ENCODE results near the gene SRGAP3.

SRGAP3 gene

DNA sequence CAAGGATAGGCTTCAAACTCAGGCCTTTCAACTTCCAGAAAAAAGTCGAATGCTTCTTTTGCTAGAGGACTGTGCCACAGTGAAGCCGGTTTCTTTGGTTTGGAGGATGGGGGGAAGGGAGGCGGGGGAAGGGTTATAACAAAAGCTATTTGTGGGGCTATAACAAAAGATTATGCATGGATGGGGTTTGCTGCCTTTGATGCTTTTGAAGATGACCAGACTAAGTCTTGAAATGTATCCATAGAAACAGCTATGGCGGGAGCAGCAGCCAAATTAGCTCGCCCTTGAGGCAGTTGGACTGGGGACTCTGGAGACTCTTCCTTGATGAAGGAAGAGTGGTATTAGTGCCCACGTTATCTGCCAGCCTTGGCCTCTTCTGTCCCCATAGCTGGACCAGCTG, 47.5 kb downstream of the SRGAP3 start:
- DNase-seq (ENCODE audit: low spot score) = no peak

DNA sequence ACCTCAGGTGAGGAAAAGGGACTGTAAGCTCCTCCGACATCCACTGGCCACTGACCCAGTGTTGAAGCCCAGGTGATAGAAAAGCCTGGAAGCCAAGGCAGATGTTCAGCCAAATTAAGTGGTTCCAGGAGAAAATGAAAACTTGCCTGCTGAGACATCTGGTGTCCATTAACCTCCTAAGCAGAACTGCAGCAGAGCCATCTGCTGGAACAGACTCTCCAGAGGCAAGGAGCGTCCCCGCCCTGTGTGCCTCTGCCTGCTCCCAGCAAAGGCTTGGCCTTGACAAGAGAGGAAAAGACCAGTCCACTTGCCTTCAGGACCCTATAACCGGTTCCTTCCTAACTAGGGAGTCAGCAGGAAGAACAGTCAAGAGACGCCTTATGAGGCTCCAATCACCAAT, 48.2 kb downstream of the SRGAP3 start:
- peak; percentile 97 for DNase-seq (ENCODE audit: low spot score)

DNA sequence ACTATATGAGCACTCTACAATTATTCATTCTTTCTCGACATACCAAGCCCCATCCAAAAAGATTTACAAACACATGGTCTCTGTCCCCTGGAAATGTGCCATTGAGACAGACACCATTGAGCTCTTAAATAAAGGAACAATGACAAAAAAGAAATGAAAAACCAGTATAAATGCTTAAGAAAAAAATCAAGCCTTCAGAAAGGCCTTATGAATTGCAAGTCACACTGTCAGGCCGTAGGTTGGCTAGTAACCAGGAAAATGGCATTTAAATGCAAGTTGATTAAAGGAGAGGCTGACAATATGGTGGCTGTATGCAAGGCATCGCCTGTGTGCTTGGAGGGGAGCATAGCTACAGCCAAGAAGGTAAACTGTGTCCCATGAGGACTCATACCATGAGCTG, 49.7 kb downstream of the SRGAP3 start:
- no peak for DNase-seq (ENCODE audit: low spot score)

DNA sequence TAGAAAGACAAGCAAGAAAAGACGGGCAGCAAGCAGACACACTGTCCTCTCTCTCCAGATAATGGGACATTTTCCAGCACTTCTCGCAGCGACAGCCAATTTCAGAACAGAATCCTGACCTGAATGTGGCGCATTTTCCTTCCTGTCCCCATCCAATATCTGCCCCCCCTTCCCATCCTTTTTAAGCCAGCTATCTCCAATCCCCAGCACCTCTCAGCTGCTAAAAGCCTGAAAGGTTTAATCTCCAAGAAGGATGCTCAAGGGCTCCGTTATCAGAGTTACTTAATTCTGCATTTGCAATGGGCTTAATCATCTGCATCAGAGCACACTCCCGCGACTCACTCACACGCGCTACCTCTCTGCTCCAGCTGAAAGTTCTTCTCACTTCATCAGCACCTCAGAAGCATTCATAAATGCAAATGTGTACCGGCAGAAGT, 50.5 kb downstream of the SRGAP3 start:
- peak; percentile 60 for DNase-seq (ENCODE audit: low spot score)

DNA sequence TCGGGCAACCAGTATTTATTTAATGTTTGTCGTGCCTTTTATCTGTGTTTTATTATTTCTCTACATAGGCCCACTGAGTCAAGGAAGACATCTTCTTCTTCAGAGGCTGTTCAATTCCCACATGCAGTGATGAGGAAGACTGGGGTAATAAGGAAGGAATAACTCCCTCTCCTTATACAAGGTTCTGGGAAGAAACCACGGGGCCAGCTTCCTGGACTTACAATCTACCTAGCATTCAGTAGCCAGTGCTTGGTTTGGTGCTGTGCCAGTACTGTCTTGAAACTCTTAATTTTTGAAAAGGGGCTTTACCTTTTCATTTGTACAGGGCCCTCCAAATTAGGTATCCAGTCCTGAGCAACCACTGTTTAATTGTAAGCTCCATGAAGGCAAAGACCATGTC, 51.2 kb downstream of the SRGAP3 start:
- no peak for DNase-seq (ENCODE audit: low spot score)

DNA sequence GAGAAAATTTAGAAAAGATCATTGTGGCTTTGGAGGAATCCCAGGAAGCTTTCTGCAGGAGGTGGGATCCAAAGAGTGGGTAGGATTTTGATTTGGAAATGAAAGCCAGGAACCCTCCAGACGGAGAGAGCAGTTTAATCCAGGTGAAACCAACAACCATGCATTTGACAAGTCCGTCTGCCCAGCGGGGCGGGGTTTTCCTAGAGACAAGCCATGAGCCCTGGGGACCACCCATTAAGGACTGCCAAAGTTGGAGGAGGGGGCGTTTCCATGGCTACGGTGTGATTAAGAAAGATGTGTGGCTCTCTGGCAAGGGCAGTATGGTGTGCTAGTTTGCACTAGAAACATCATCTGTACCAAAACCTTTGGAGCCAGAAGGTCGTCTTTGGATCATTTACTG, 53.4 kb downstream of the SRGAP3 start:
- DNase-seq (ENCODE audit: low spot score) = peak; percentile 99

DNA sequence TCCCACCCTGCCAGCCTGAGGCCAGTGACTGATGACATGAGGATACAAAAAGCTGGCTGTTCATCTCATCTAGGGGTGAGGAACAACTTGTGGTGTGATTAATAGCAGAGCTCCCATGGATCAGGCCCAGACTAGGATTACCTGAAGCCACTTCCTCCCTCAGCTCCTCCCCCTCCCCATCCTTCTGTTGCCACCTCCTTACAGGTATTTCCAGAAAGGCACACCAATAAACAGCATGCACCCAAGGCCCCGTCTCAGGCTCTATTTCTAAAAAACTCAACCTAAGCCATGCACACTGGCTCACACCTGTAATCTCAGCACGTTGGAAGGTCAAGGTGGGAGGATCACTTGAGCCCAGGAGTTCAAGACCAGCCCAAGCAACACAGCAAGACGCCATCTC, 54.1 kb downstream of the SRGAP3 start:
- no peak for DNase-seq (ENCODE audit: low spot score)

DNA sequence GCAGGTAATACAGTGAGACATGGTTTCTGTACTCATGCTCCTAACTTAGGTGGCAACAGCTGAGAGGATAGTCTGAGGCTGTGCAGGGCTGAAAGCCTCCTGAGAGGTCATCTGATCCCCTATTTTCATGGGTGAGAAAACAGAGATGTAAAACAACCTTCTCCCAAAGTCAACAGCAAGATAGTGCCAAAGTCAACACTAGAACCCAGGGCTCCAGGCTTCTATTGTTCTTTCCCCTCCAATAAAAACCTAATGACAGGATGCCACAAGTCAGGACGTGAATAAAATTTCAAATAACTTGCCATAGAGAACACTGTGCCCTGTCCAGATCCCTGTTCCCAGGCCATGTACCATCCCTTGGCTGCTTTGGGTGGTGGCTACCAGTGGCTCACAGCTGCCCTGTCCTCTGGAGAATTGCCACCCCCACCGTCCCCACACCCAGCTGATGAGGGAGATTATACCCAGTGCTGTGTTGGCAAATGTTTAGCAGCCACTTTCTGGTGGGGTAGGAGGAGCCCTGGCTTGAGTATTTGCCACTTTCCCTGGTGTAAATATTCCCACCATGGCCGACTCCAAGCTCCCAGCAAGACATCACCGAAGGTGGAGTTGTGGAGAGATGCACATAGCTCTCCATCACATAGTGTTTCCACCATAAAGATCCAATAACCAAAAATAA, 54.8 kb downstream of the SRGAP3 start:
- DNase-seq (ENCODE audit: low spot score) = no peak

DNA sequence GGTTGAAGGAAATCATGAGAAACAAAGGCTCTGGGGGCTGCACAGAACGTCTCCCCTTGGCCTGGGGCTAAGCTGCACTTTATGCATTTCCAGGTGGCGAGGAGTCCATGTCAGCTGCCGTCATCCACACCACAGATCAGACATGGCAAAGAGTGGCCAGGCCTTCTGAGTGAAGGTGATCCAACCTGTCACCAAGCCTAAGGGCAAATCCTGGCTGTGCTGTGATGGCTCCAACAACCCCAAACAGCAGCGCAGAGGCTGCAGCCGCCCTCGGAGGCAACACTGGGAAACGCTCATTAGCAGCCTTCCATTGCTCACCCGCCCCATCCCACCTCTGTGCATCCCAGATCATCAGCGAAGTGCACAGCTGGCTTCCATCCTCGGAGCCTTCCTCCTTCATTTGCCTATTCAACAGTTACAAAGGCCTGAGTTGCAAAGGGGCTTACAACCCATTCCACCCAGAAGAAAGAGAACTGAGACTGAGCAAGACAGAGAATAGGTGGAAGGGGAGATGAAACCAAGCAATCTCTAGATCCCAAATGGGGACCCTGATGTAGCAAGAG, 55.7 kb downstream of the SRGAP3 start:
- DNase-seq (ENCODE audit: low spot score) = no peak

DNA sequence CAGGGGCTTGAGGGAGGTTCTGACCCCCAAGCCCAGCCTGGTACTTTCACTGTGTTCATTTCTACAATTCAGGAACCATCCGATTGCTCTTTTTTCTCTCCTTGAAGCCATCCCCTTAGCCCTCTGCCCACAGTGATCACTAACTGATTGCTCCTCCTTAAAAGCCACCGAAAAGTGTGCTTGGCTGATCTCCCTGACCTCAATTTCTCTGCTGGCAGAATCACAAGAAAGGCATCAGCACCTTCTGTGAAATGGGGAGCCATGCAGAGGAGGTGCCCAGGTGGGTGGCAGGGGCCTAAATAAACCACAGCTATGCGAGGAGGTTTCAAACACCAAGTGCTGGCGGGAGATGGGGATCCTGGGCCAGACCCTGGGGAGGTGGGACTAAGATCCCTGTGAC, 56.2 kb downstream of the SRGAP3 start:
- no peak for DNase-seq (ENCODE audit: low spot score)

DNA sequence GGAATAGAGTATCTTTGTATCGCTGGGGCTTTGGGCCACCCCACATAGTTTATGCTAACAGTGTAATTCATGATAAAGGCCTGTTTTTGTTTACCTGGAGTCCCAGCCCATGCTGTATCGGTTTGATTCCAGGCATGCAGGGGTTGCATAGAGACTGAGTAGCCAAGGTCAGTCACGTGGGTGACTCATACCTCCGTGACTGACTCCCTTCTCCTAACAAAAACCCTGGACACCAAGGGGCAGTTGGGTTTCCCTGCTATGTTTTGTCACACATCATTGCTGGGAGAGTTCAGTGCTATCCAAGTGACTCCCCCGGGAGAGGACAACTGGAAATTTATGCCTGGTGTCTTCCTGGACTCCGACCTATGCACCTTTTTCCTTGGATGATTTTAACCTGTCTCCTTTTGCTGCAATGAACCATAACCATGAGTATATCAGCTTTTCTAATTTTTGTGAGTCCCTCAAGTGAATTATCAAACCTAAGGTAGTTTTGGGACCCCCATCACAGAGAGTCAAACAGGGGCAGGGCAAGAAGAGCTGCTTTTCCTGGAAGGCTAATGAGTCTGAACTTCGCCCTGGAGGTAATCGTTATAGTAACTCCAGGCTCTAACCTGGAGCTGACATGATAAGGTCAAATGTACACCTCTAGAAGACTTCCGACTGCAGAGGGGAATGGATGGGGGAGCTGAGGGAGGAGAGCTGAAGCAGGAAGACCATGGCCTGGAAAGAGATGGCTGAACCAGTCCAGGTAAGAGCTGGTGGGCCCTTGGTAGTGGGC, 57.0 kb downstream of the SRGAP3 start:
- DNase-seq (ENCODE audit: low spot score) = no peak

DNA sequence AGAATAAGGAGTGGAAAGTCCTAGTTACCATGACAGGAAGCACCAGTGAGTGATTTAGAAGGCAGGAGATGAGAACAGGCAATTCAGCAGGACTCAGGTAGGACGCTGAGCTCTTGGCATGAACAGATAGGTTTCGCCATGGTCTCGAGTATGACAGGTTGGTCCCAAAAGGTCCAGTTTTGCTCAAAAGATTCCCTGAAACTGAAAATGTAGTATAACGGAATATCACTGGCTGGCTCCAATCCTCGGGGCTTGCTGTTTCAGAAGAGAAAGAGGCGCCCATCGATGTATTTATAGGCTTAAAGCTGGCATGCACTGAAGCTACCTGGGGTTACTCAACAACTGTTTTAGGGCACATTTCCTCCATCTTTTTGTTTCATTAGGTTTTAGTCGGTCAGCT, 59.2 kb downstream of the SRGAP3 start:
- no peak for DNase-seq (ENCODE audit: low spot score)

DNA sequence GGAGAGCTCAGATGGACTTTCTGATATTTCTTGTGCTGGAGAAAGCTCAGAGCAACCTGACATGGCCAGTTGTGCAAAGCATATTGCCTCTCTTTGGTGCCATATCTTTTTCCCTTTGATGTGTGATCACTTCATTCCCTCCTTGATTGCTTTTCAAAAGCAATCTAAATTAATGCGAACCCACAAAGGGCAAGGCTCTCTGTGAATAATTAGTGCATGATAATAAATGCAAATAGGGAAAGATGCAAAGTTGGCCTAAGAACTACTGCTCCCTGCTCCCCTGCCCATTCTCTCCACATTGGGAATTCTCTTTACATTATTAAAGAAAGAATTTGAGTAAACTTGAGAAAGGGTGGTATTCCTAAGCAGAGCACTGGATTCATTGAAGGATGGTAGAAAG, 60.9 kb downstream of the SRGAP3 start:
- DNase-seq (ENCODE audit: low spot score) = no peak

DNA sequence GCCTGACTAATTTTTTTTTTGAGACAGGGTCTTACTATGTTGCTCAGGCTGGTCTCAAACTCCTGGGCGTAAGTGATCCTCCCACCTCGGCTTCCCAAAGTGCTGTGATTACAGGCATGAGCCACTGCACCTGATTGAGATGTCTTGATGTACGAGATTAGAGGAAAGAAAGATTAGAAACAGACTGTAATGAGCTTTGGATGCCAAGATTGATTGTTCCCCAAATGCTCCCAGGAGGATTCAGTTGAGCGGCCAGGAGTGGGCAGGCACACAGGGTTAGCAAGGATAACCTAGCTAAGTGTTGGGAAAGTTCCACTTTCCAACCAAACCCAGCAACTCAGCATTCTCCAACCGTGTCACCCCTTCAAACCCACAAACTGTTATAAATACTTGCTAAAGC, 63.7 kb downstream of the SRGAP3 start:
- DNase-seq (ENCODE audit: low spot score) = peak; percentile 59

DNA sequence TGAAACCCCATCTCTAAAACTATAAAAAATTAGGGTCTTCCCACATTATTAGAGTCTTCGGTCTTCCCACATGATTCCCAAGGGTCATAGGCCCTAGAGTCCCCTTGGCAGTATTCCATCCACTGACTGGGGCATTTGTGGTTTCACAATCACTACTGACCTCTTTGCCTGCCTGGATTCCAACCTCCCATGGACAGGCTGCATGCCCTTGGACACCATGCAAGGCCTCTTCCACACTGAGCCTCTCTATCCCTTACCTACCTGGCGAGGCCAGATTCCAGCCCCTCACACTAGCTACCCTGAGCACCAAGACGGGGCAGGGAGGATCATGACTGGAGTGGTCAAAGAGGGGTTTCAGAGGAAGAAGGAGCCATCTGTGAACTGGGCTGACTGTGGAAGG, 64.4 kb downstream of the SRGAP3 start:
- no peak for DNase-seq (ENCODE audit: low spot score)

DNA sequence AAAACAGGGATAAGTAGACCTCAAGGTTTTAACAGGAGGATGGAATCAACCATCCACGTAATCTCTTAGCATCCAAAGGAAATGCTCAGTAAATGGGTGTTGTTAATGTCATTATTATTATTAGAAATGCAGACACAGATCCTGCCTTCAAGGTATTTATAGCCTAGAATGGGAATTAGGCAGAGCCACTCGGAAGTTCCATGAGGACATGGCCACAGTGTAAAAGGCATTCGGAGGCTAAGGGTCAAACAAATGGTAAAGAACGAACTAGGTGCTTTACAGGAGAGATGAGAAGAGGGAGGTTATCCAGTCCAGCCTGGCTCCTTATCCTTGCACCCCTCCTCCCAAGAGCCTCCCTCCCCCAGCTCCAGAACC, 65.0 kb downstream of the SRGAP3 start:
- no peak for DNase-seq (ENCODE audit: low spot score)

DNA sequence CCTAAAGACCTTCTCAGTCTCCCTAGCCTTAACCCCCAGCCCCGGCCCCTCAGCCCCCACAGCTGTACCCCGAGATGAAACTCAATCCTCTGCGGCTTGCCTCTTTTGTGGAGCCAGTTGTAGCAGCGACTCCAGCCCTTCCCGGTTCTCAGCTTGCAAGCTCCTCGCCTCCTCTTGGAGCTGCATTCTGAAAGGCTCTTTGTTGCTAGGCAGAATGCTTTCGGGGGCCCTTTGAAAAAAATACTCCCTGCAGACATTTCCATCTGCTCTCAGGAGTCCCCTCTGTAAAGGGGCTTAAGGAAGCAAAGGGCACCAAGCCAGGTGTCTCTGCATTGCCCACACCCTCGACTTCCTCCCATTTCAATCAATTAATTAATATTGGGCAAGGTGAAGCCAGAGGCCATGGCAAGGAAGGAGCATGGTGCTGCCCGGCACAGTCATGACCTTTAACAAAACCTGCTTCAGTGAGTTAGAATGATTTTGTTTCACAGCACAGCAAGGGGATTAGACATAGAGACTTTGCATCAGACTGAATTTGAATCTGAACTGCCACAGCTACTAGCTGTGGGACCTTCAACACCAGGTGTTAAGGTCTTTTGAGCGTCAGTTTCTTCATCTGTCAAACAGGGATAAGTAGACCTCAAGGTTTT, 65.5 kb downstream of the SRGAP3 start:
- no peak for DNase-seq (ENCODE audit: low spot score)

DNA sequence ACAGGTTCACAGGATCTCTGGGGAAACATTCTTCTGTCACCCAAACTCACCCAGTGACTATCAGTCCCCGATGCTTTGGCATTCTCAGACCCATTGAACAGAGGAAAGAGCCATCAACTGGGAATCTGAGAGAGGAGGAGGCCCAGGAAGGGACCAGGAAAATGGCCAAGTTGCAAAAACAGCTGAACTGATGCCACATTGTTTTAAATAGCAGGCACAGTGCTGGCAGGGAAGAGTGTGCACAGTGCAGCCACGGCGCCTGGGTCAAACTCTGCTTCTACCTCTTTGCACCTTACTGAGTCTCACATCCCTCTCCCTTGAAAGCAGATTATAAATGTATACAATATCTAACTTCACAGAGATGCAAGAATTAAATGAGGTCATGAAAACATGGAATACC, 66.4 kb downstream of the SRGAP3 start:
- no peak for DNase-seq (ENCODE audit: low spot score)

DNA sequence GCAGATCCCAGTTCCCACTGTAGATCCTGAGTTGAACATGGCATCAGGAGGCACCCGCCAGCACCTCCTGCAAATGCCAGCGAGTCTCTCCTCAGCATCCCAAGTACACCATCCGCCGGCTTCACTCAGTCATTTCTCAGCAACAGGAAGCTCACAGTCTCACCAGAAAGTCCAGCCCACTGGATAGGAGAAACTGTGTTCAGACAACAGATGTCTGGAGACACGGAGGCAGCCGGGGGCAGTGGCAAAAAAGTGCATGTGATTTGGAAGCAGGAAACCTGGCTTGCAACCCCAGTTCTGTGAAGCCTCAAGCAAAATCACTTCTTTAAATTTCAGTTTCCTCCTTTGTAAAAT, 68.7 kb downstream of the SRGAP3 start:
- DNase-seq (ENCODE audit: low spot score) = no peak

DNA sequence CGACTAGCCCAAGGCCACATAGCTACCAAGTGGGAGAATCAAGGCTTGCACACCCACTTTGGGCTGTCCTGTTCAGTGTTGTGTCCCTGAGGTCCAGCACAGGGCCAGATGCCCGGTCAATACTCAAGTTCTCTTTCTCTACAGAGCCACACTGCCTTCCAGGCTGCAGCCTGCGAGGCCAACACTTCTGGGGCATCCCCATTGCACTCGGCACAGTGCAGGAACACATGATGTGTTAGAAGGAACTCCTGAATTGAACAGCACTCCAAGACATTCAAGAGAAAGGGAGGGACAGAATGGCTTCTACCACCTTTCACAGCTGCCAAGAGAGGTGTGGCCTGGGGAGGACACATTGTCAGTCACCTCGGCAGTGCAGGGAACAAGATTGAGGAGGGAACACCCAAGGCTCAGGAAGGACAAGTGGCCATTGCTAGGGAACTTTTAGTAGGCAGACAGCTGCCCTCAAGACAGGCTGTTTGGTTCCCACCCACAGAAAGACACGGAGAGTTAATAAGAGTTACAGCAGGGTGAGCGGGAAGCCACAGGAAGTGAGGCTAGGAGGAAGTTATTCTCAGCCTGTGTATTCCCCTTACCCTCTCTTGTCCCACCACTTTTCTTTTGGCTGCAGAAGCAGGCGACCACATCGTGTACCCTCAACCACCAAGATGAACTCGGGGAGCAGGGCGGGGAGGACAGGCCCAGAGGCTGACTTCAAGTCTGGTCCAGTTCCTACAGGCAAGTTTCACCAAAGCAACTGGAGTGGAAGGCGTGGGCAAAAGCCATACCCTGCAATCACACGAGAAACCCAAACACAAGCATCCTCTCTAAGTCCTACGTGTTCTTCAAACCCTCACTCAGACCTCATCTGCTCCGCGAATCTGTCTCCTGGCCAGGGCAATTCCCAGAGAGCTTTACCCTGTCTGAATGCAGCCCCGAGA, 69.4 kb downstream of the SRGAP3 start:
- DNase-seq (ENCODE audit: low spot score) = no peak

DNA sequence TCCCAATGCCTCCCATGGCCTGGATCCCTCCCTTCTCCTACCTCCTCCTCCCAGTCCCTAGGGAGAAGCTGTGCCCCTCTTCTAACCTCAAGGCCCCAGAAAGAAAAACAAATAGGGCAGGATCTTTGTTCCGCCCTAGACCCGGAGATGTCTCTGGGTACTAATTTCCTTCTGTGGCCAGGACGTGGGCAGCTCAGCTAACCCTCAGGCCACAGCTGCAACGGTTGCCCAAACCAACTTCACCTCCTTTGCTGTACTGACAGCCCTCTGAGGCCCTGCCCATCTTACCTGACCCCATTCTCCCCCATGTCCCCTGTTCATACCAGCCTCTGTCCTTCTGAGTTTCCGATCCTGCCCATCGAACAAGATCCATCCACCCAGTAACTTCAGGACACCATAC, 70.7 kb downstream of the SRGAP3 start:
- DNase-seq (ENCODE audit: low spot score) = no peak

DNA sequence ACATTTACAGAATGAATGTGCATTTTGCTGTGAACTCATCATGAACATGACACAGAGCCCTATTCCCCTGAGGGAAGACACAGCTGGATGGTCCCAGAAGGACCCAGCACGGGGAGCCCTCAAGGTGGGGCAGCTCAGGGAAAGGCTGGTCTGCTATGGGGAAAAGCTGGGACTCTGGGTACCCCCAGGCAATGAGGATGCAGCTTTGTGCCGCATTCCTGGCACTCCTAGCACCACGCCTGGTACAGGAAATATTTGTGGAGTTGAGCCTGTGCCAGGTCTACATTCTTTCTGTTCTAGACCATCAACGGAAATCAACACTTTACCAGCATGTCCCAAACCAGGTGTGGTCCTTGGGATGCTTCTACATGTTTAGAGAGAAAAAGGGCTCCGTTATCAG, 74.0 kb downstream of the SRGAP3 start:
- no peak for DNase-seq (ENCODE audit: low spot score)

Data from SK-N-DZ (cell line).